A673 (cell line): ENCODE data around the gene ZC3H12A.

ENCODE experiments used
- EZH2 ChIP-seq: fragments of 200-600 bp; sonication (generic); IDR thresholded peaks from 2 replicates; pipeline ENCODE4 v1.6.1; 2017; ENCODE audit warnings: borderline replicate concordance, low read depth, mild to moderate bottlenecking, mixed read lengths, antibody characterized with exemption, low read length; ENCODE audit not compliant: poor library complexity, severe bottlenecking
- TF ChIP-seq, protein P1 (sequence below): fragments of 300-800, 200-600 bp; sonication (generic); conservative IDR thresholded peaks from 2 replicates; pipeline ENCODE4 v1.5.1; 2017; ENCODE audit warnings: low read depth, mild to moderate bottlenecking, antibody characterized with exemption, low read length, moderate library complexity, mixed read lengths

DNA sequence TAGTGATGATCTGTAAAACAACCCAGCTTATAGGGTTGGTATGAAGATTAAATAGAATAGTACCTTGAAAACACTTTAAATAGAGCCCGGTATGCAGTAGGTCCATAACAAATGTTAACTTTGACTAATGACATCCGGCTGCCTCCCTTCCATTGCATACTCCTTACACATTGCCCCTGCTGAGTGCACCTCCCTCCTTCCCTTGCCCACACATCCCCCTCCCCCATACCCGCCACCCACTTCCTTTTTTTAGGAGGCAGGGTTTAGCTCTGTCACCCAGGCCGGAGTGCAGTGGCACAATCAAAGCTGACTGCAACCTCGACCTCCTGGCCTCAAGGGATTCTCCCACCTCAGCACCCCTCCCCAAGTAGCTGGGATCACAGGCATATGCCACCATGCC is 24.4 kb upstream of the ZC3H12A start:
- TF ChIP-seq, protein P1, sequence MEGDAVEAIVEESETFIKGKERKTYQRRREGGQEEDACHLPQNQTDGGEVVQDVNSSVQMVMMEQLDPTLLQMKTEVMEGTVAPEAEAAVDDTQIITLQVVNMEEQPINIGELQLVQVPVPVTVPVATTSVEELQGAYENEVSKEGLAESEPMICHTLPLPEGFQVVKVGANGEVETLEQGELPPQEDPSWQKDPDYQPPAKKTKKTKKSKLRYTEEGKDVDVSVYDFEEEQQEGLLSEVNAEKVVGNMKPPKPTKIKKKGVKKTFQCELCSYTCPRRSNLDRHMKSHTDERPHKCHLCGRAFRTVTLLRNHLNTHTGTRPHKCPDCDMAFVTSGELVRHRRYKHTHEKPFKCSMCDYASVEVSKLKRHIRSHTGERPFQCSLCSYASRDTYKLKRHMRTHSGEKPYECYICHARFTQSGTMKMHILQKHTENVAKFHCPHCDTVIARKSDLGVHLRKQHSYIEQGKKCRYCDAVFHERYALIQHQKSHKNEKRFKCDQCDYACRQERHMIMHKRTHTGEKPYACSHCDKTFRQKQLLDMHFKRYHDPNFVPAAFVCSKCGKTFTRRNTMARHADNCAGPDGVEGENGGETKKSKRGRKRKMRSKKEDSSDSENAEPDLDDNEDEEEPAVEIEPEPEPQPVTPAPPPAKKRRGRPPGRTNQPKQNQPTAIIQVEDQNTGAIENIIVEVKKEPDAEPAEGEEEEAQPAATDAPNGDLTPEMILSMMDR, result no peak
- TF ChIP-seq EZH2, result no peak
